Type B pancreatic cell (in vitro differentiated cells): Measurements from ENCODE around the gene AKAP13. TPM values are rescaled to one million over a fixed set of nuclear protein-coding genes. Genes with fewer than 3 reads are reported as not detected.

Experiments used
- DNase-seq: peaks from one replicate; pipeline ENCODE4 v3.0.0; 2021; ENCODE audit warnings: mixed read lengths; ENCODE audit not compliant: unreplicated experiment; ENCODE audit errors: extremely low spot score
- H3K27ac Mint-ChIP-seq: 2 replicates; pipeline ENCODE4 v1.8.0; 2021; ENCODE audit warnings: mild to moderate bottlenecking, mixed read lengths
- H3K27me3 Mint-ChIP-seq: 2 replicates; pipeline ENCODE4 v1.8.0; 2021; ENCODE audit warnings: mixed read lengths
- H3K36me3 Mint-ChIP-seq: 2 replicates; pipeline ENCODE4 v1.8.0; 2021; ENCODE audit warnings: mixed read lengths
- H3K4me1 Mint-ChIP-seq: one replicate; pipeline ENCODE4 v1.8.0; 2021; ENCODE audit warnings: mixed read lengths; ENCODE audit not compliant: unreplicated experiment
- H3K4me3 Mint-ChIP-seq: 2 replicates; pipeline ENCODE4 v1.8.0; 2021; ENCODE audit warnings: mild to moderate bottlenecking, mixed read lengths
- H3K9me3 Mint-ChIP-seq: 2 replicates; pipeline ENCODE4 v1.8.0; 2021; ENCODE audit warnings: mixed read lengths
- CTCF ChIP-seq: fragments of 200-600 bp; sonication (generic); conservative IDR thresholded peaks from 2 replicates; pipeline ENCODE4 v1.5.0; 2021; ENCODE audit warnings: antibody characterized with exemption, mild to moderate bottlenecking
- total RNA-seq: library from RNA; stranded (reverse); gene quantifications from 2 replicates; pipeline ENCODE4 v1.2.1, GENCODE V29; 2021; ENCODE audit warnings: low replicate concordance

The AKAP13 gene
- total RNA-seq, 1 donor from 2014 or later = 75.7 TPM

GRCh38 chr15:85377986-85378385 is 2.4 kb upstream of the AKAP13 start:
- no peaks in the 10 kb centered on the region for H3K9me3 Mint-ChIP-seq
- no peaks in the 10 kb centered on the region for H3K36me3 Mint-ChIP-seq
- TF ChIP-seq CTCF = no peak
- peaks cover 32% of the 10 kb centered on the region for H3K4me1 Mint-ChIP-seq
- no peak overlapping the region for H3K27ac Mint-ChIP-seq
- peaks cover 19% of the 10 kb centered on the region for H3K27me3 Mint-ChIP-seq
- no peak overlapping the region for H3K4me3 Mint-ChIP-seq
- DNase-seq = no peak

GRCh38 chr15:85379403-85380131 is 836 bp upstream of the AKAP13 start:
- H3K9me3 Mint-ChIP-seq = no peaks in the 10 kb centered on the region
- H3K27ac Mint-ChIP-seq = peak overlapping the region; percentile 89
- no peak for TF ChIP-seq CTCF
- peaks cover 40% of the 10 kb centered on the region for H3K4me1 Mint-ChIP-seq
- no peak for DNase-seq
- H3K36me3 Mint-ChIP-seq = no peaks in the 10 kb centered on the region
- peaks cover 19% of the 10 kb centered on the region for H3K27me3 Mint-ChIP-seq
- peak overlapping the region; percentile 93 for H3K4me3 Mint-ChIP-seq

GRCh38 chr15:85380812-85381642 is 624 bp downstream of the AKAP13 start:
- H3K4me1 Mint-ChIP-seq = peaks cover 40% of the 10 kb centered on the region

GRCh38 chr15:85381850-85382751 is 1.7 kb downstream of the AKAP13 start:
- Mint-ChIP-seq H3K27ac (peak overlapping the region; percentile 85), H3K4me3 (peak overlapping the region; percentile 88), H3K36me3 (peaks cover 7% of the 10 kb centered on the region), H3K9me3 (no peaks in the 10 kb centered on the region), H3K27me3 (peaks cover 6% of the 10 kb centered on the region), H3K4me1 (peaks cover 38% of the 10 kb centered on the region)
- no peak for TF ChIP-seq CTCF
- no peak for DNase-seq

More at GRCh38 chr15:85380812-85381642, 624 bp downstream of the AKAP13 start:
- Mint-ChIP-seq H3K4me3 (peak overlapping the region; percentile 93), H3K9me3 (no peaks in the 10 kb centered on the region), H3K27ac (peak overlapping the region; percentile 89), H3K36me3 (peaks cover 3% of the 10 kb centered on the region), H3K27me3 (peaks cover 9% of the 10 kb centered on the region)
- no peak for TF ChIP-seq CTCF
- peak; percentile 76 for DNase-seq

GRCh38 chr15:85382942-85383341 is 2.5 kb downstream of the AKAP13 start:
- Mint-ChIP-seq H3K4me1 (peaks cover 39% of the 10 kb centered on the region), H3K4me3 (peak overlapping the region; percentile 80), H3K27me3 (no peaks in the 10 kb centered on the region), H3K9me3 (no peaks in the 10 kb centered on the region), H3K36me3 (peaks cover 12% of the 10 kb centered on the region), H3K27ac (peak overlapping the region; percentile 55)
- no peak for TF ChIP-seq CTCF
- DNase-seq = no peak
